Heart left ventricle (tissue), 13 donors: ENCODE measurements around the gene TPSD1.
"Not testable (repeated sequence)": the region's sequence is repeated elsewhere in the genome, so short reads cannot be mapped to it uniquely, and the experiment has no call there.

Source experiments
- POLR2A ChIP-seq, 2 donors: fragments of 450-650 bp; IDR thresholded peaks; one replicate each; pipeline ENCODE4 v1.6.1; 2017; ENCODE audit warnings: antibody characterized with exemption in 2 of 2, mild to moderate bottlenecking in 2 of 2, moderate library complexity in 2 of 2
- TF ChIP-seq, protein P1 (sequence below), 12 donors: fragments of 200-600 bp; sonication (generic) in 4 of 12; IDR thresholded peaks; one replicate each; pipeline versions ENCODE4 v1.5.0 to v1.8.0; 2018 to 2022; ENCODE audit warnings: antibody characterized with exemption in 12 of 12, mild to moderate bottlenecking in 5 of 12
- donor health status: ischemic (EF 13 %, LVEDD 7.1; RV severe dilation, severe dysfunction).
- donor health status: DM: no; HTN: yes; CAD: no.
- donor health status: DM: no; HTN: no; CAD: no.
- donor health status: ischemic (EF 25% LVEDD 6.9; RV normal size, moderate dysfunction).
- donor health status: ischemic (EF 25% LVEDD 5.7; RV mildly dilated, moderate dysfunction).
- donor health status: ischemic (EF 35%, LVEDD 5.7; RV mildly dilated, moderate dysfunction).
- donor health status: nonischemic (EF 11% LVEDD 7.7; RV severe dilation, severe dysfunction).
- donor health status: DM: yes; HTN: yes; CAD: no.
- donor health status: PGD.
- donor health status: ischemic (EF 29% LVEDD 5.4; RV normal size, mild dysfunction).
- donor health status: nonischemic (EF 23%, LVEDD 6.1; RV moderate dilation, normal function).

DNA sequence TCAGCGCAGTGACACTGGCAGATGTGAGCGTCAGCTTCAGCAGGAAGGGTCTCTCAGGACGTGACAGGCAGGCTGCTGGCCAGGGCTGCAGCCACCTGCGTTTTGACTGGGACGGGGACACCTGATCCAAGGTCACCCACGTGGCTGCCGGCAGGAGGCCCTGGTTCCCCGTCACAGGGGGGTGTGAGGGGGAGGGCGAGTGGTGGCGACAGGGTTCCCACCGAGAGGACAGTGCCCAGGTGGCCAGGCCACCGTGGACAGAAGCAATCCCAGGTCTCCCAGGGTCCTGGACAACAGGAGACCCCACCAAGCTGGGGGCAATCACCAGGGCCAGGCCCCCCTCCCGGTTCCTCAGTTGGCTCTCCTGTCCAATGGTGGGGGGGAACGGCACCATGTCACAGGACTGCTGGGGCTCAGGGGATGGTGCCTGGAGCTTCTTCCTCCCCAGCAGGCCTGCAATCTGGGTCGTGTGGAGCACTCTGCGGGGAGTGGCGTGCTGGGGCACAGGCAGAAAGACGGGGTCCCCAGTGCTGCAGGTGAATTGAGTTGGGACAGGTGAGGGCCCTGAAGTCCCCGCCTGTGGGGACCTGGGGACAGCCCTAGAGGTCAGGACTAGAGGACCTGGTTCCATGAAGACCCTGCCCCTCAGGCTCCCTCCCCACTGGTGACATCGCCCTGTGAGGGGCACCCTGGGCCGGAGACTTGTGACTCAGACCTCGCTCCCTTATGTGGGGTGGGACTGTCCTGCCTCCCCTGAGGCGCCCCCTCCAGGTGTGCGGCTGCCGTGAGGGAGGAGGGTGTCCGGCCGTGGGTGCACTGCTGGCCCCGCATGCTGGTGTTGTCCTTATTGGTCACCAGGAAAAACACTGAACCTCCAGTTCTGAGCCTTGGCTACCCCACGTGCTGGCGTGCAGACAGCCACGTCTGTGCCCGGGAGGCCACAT, 11.7 kb upstream of the TPSD1 start:
- TF ChIP-seq, protein P1, sequence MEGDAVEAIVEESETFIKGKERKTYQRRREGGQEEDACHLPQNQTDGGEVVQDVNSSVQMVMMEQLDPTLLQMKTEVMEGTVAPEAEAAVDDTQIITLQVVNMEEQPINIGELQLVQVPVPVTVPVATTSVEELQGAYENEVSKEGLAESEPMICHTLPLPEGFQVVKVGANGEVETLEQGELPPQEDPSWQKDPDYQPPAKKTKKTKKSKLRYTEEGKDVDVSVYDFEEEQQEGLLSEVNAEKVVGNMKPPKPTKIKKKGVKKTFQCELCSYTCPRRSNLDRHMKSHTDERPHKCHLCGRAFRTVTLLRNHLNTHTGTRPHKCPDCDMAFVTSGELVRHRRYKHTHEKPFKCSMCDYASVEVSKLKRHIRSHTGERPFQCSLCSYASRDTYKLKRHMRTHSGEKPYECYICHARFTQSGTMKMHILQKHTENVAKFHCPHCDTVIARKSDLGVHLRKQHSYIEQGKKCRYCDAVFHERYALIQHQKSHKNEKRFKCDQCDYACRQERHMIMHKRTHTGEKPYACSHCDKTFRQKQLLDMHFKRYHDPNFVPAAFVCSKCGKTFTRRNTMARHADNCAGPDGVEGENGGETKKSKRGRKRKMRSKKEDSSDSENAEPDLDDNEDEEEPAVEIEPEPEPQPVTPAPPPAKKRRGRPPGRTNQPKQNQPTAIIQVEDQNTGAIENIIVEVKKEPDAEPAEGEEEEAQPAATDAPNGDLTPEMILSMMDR (IDR thresholded peaks at IDR 0.05), result not testable (repeated sequence)
- not testable (repeated sequence) for TF ChIP-seq POLR2A (IDR thresholded peaks at IDR 0.05)
